DMS 273 treated with DMSO at 0.1 percent for 48 hours (cell line): Measurements from ENCODE around the gene REXO1.

ENCODE experiments used
- DNase-seq: peaks from one replicate; lab custom pipeline; 2025; lab: John Stamatoyannopoulos, UW

REXO1 gene

GRCh38 chr19:1849132-1849474 lies 820 bp upstream of the REXO1 start:
- DNase-seq: no peak

DNA sequence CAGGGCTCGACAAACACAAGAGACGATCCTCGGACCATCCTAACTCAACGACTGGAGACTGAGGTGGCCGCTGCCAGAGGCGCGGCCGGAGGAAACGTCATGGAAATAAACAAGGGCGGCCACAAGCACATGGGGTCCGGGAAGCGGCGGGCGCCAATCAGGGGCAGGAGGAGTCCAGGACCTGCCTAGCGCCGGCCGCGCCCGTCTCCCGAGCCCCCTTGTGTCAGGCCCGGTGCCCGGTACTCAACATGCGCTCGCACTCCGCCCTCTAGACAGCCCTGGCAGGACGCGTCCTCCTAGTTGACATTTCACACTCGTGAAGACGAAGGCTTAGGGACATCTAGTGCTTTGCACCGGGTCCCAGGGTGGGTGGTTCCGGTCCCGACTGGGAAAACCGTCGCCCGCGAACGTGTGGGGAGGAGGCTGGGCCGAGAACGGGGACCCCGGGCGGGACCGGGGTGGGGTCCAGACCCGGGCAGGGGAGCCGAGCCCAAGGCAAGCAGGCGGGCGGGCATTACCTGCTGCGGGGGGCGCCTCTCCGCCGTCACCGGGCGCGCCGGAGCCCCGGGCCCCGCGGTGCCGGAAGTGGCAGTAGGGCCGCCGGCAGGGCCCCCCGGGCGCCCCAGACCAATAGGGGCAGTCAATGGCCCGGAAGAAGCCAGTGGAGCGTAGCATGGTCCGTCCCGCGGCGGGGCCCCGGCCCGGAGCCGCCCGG lies 442 bp downstream of the REXO1 start:
- no peak for DNase-seq

GRCh38 chr19:1847348-1847683 lies 967 bp downstream of the REXO1 start:
- DNase-seq: no peak

GRCh38 chr19:1846517-1847204 lies 1.6 kb downstream of the REXO1 start:
- DNase-seq: no peak

DNA sequence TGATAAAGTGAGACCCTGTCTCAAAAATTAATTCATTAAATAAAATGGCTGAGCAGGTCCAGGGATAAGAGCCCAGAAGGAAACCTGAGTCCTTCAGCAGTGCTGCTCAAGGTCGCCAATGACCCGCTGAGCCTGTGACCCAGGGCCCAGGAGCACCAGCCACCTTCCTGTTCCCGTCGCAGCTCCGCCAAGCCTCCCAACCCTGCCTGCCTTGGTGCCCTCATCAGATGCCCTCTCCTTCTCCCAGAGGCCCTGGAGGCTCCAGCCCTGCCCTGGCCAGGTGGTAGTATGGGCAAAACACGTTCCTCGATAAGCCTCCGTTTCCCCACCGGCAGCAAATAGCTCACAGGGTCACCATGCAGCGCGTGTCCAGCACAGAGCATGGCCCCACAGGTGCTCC lies 2.6 kb downstream of the REXO1 start:
- DNase-seq: no peak

DNA sequence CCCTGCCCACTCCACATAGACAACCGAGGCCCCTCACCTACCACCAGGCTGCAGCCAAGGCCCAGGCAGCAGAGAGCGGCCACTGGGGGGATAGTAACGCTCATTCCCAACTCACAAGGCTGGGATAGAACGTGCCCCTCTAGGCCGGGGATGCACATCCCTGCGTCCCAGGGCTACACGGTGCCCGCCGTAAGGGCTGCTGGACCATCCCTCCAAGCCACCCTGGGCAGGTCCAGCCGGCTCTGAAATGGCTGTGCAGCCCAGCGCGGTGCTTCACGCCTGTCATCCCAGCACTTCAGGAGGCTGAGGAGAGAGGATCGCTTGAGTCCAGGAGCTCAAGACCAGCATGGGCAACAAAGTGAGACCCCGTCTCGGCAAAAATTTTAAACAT lies 3.2 kb downstream of the REXO1 start:
- DNase-seq: no peak

GRCh38 chr19:1844513-1845124 lies 3.7 kb downstream of the REXO1 start:
- DNase-seq: no peak

- DNase-seq: no peak
These were observed 4.5 kb downstream of the REXO1 start for GRCh38 chr19:1843646-1844394.

- no peak for DNase-seq
These were observed 5.2 kb downstream of the REXO1 start for GRCh38 chr19:1843116-1843515.

GRCh38 chr19:1841209-1841924 lies 6.9 kb downstream of the REXO1 start:
- no peak for DNase-seq

DNA sequence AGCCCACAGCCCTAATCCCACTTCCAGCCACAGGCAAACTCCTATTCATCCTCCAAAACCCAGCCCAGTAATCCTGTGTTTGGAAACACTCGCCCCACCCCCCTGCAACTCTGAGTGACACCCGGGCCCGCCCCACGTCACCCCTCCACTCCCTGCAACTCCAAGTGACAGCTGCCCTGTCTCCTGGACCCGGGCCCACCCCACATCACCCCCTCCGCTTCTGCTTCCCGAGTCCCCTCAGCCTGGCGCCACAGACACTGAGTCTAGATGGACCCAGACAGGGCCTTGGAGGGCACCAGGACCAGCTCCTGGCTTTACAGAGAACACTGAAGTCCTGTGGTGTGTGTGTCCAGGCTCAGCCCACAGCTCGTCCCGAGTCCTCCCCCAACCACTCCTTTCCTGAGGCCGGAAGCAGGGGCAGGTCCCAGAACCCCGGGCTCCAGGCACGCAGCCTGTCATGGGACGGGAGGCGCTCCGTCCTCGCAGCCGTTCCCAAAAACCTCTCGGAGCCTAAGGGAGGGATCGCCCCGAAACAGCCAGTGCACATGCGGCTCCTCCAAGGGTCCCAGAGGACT lies 7.7 kb downstream of the REXO1 start:
- no peak for DNase-seq

- no peak for DNase-seq
These were observed 8.4 kb downstream of the REXO1 start for GRCh38 chr19:1839658-1840540.

DNA sequence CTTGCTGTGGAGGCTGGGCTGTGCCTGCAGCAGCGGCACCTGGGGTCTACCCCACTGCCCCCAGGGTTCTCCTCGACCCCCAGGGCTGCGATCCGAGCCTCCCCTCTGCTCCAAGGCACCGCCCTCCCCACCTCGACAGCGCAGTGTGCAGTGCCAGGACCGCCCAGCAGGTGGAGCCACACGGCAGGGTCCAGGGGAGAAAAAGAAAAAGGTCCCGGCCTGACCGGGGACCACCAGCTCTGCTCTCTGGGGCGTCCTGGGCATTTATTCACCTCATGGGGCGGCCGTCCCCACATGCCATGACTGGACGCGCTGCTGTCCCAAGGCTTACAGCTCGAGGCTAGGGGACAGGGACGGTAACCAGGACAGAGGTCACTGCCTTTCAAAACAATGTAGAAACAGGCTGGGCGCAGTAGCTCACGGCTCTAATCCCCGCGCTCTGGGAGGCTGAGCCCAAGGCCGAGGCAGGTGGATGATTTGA lies 10.6 kb downstream of the REXO1 start:
- no peak for DNase-seq

DNA sequence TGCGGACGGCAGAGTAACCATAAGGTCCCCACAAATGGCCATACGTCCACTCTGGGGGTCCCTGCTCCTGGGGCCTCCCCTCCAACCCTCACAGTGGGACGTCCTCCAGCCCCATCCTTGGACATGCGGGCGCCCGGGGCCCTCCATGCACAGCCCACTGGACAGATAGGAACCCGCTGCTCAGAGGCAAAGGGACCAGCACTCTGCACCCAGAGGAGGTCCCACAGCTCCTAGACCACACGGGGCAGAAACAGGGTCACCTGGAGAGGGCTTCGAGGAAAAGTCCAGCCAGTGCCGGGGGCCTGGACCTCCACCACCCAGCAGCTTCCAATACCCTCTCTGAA lies 11.1 kb downstream of the REXO1 start:
- no peak for DNase-seq

- no peak for DNase-seq
These were observed 11.6 kb downstream of the REXO1 start for GRCh38 chr19:1836458-1837221.

DNA sequence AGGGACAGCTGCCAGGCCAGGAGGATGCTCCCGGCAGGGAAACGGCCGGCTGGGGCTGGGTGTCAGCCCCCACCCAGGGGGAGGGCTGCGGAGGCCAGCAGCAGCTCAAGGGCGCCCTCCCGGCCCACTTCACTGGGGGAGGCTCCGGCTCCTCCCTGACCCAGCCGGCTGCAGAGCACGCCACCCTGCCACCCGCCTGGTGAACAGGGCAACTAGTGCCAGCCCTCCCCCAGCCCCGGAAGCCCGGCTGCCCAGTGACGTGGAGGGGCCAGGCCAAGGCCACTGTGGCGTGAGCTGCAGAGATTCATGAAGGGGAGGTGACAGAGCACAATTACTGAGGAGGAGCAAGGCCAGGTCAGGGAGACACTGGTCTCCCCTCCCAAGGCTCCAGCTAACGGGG lies 14.7 kb downstream of the REXO1 start:
- DNase-seq: no peak

GRCh38 chr19:1832046-1832663 lies 16.1 kb downstream of the REXO1 start:
- DNase-seq: no peak

DNA sequence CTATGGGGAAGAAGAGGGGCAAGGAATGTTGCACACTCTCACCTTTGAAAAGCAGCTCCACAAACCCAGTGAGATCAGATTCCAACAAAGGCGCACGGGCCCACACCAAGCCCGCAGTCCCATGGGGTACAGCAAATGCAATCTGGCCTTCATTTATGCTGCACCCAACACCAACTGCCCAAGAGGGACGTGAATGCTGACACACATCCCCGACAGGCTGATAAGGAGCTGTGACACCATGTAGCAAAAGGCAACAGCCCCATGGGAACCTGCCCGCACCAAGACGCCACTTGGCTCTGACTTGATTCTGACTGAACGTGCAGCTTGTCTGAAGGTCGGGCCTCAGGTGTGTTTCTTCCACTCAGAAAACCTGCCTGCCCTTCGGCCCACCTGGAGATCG lies 17.3 kb downstream of the REXO1 start:
- no peak for DNase-seq

GRCh38 chr19:1830568-1830967 lies 17.7 kb downstream of the REXO1 start:
- no peak for DNase-seq

DNA sequence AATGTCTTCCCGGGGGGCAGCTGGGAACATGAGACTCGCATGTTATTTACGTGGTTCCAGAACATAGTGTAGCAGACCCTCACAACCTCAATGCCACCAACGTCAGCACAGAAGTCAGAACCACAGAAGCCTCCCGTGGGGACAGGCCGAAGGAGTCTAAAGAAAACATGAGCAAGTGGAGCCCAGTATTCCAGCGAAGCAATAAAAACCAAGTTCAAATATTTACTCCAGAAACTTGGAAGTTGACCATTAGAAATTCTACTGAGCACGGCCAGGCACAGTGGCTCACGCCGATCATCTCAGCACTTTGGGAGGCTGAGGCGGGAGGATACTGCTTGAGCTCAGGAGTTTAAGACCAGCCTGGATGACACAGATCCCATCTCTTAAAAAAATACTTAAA lies 18.3 kb downstream of the REXO1 start:
- DNase-seq: no peak
